ENCODE measurements around the gene EZH1.
A peak's percentile ranks its signal among the peaks of the same experiment; 100 is the strongest.
"Not testable (repeated sequence)": the region's sequence is repeated elsewhere in the genome, so short reads cannot be mapped to it uniquely, and the experiment has no call there.

The EZH1 gene

DNA sequence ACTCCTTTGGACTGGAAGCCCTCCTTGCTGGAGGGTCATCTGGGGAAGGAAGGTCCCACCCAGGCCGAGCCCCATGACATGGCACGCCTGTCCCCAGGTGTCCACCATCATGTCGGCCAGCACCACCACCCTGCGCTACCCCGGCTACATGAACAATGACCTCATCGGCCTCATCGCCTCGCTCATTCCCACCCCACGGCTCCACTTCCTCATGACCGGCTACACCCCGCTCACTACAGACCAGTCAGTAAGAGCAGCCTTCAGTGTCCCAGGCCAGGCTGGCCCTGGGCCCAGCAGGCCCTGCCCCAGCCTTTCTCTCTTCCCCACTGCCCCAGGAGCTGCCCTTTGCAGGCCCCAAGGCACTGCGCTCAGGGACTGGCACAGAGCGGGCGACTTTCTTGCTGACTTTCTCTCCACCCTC, 79.2 kb downstream of the EZH1 start:
- DNase-seq: no peak

DNA sequence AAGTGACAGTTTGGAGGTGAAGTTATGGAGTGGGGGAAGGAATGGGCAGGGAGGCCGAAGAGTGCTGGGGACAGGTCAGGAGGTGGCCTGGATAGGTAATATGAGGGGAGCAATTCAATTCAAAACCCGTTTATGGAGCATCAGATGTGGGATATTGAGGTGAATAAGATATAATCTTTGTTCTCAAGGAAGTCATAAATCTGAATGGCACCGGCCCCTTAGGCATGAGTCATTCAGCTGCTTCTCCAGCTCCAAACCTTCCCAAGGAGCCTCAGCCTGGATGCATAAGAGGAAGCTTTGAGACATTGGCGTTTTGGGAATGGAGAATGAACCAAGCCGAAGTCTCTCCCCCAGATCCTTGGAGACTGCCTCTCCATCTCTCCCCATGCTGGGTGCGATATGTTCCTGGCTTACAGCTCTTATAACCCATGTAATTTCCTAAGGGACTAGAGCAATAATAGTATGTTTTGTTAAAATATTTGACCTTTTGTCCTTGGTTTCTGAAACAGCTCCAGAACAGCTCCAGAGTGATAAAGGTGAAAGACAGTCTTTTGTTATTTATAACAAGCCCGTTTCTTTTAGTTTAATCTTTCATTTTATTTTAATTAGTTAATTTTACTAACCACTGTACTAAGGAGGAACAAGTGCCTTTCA, 84.0 kb downstream of the EZH1 start:
- no peak for DNase-seq

DNA sequence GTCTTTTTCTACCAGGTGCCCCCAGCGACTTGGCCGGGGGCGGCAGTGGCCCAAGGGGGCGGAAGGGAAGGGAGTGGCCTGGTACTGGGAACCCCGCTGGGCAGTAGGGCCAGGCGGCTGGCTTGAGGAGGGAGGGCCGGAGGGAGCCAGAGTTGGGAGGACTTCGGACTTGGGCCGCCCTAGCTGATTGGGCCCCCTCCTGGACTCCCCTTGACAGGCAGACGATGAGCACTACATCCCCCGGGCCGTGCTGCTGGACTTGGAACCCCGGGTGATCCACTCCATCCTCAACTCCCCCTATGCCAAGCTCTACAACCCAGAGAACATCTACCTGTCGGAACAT, 84.9 kb downstream of the EZH1 start:
- not testable (repeated sequence) for DNase-seq

DNA sequence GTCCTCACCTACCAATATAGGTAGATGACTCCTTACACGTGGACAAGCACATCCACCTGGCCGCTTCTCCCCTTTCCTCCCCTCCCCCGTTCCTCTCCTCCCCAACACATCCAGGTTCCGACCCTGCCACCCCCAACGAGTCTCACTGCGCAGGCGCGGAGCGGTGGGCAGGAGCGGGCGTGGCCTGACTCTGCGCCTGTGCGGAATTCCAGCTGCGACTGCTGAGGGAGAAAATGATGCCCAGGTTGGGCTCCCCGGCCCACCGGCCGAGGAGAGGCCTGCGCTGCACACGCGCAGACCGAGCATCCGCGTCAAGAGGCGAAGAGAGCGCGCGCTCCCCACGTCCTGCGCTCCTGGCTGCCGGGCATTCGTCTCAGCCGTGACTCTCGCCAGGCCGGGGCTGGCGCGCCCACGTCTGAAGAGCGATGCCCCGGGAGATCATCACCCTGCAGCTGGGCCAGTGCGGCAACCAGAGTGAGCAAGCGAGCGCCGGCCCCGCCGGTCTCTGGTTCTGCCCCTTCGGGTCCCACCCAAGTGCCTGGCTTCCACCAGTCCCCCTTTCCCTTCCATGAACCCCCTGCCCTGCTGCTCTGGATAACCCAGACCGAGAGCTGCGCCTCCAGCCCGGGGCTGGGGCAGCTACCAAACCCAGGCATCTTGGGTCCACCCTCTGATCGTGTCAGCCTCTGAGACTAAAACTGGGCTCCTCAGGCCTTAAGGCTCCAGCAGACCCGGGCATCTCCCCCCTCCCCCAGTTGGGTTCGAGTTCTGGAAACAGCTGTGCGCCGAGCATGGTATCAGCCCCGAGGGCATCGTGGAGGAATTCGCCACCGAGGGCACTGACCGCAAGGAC, 85.5 kb downstream of the EZH1 start, which contains the start of gene TUBG2:
Gene TUBG2 (plus strand): TSS at position 206 of the 853 bp plus-strand sequence. CDS start 220 bp downstream, at position 426.
- peak; percentile 88 for DNase-seq

DNA sequence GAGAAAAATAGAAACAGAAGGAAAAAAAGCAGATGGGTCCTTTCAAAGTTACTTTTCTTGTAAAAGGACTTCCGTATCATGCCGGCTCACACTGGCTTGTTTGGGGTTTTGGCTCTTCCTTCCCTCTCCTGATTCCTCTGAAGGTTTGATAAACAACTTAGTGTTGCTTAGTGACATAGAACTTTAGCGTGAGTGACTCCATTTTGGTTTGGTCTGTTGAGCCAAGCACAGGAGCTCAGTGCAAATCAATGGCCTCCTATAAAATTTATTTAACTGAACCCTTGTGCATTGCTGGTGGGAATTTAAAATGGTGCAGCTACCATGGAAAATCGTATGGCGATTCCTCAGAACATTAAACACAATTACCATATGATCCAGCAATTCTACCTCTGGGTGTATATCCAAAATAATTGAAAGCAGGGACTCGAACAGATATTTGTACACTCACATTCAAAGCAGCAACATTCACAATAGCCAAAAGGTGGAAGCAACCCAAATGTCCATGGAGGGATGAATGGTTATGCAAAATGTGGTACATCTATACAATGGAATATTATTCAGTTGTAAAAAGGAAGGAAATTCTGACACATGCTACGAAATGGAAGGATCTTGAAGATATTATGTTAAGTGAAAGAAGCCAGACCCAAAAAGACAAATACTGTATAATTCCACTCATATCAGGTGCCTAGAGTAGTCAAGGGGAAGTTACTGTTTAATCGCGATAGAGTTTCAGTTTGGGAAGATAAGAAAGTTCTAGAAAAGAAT, 86.8 kb downstream of the EZH1 start:
- DNase-seq: no peak

DNA sequence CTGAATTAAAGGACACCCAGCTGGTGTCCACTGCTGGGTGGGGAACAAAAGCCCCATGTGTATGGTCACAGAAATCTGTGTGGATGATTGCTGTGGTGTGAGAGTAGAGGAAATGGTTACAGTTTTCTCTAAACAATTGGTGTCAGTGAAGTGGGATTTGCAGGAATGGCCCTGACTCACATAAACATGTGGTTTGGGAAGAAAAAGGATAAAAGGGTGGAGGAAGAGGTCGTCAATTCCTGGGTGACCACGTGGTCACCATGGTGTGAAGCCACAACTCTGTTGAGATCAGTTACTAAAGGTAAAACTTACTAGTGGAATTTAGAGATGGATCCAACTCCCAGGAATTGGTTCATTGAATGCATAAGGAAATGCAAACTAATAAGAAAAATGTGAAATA, 89.3 kb downstream of the EZH1 start:
- no peak for DNase-seq

- no peak for DNase-seq
Observed at GRCh38 chr17:42653179-42654124, 91.4 kb downstream of the EZH1 start.

DNA sequence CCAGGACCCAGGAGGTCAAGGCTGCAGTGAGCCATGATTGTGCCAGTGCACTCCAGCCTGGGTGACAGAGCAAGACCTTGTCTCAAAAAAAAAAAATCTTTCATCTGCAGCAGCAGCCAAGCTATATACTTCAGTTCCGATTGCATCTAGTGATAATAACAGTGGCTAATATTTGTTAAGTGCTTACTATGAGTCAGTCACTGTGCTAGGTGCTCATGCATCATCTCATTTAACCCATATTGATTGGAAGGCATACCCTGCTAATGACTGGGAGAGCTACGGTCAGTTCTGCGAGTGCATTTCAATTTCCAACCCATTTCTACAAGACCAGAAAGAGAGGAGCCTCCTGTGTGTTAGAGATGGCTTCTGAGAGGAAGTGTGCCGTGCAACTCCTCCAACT, 93.4 kb downstream of the EZH1 start:
- DNase-seq: no peak

Data from NCI-H2171 (cell line).